Osteoblast (primary cell): ENCODE measurements around the gene UMODL1. TPM values are rescaled to one million over a fixed set of nuclear protein-coding genes. Genes with fewer than 3 reads are reported as not detected.
A peak's percentile ranks its signal among the peaks of the same experiment; 100 is the strongest.

Experiments
- DNase-seq: peaks from one replicate; pipeline ENCODE4 v3.0.0; 2011; ENCODE audit warnings: low spot score, mixed read lengths; ENCODE audit not compliant: insufficient read length; ENCODE audit errors: missing footprints
- H2AFZ ChIP-seq: 2 replicates; pipeline ENCODE4 v1.6.0; 2011; ENCODE audit warnings: mild to moderate bottlenecking, low read length
- H3K27ac ChIP-seq: 2 replicates; pipeline ENCODE4 v1.5.1; 2011; ENCODE audit warnings: mild to moderate bottlenecking, low read depth, low read length, moderate library complexity
- H3K27me3 ChIP-seq: 2 replicates; pipeline ENCODE4 v1.6.0; 2012; ENCODE audit warnings: mild to moderate bottlenecking, control low read depth, inconsistent platforms, low read length, moderate library complexity; ENCODE audit not compliant: insufficient read depth
- H3K36me3 ChIP-seq: 2 replicates; pipeline ENCODE4 v1.5.1; 2011; ENCODE audit warnings: mild to moderate bottlenecking, low read length, control low read depth, moderate library complexity; ENCODE audit not compliant: insufficient read depth
- H3K4me1 ChIP-seq: 2 replicates; pipeline ENCODE4 v1.5.1; 2011; ENCODE audit warnings: mild to moderate bottlenecking, low read length, control low read depth, moderate library complexity; ENCODE audit not compliant: insufficient read depth
- H3K4me2 ChIP-seq: 2 replicates; pipeline ENCODE4 v1.6.0; 2011; ENCODE audit warnings: mild to moderate bottlenecking, low read length; ENCODE audit not compliant: insufficient read depth
- H3K4me3 ChIP-seq: fragments of 200-600 bp; sonication (generic); 3 replicates; pipeline ENCODE4 v1.5.1; 2012; ENCODE audit warnings: mild to moderate bottlenecking, low read length, inconsistent platforms; ENCODE audit not compliant: insufficient read depth
- H3K79me2 ChIP-seq: 2 replicates; pipeline ENCODE4 v1.6.0; 2012; ENCODE audit warnings: mild to moderate bottlenecking, low read length, control low read depth, inconsistent platforms; ENCODE audit not compliant: insufficient read depth
- H3K9me3 ChIP-seq: 2 replicates; pipeline ENCODE4 v1.5.1; 2011; ENCODE audit warnings: low read depth, low read length, control low read depth
- H4K20me1 ChIP-seq: 2 replicates; pipeline ENCODE4 v1.6.0; 2012; ENCODE audit warnings: mild to moderate bottlenecking, low read length, control low read depth; ENCODE audit not compliant: insufficient read depth
- total RNA-seq: library from RNA; depleted of rRNA; stranded (reverse); fragments of >200 nt; gene quantifications from 2 replicates; pipeline ENCODE4 v1.2.3, GENCODE V29; 2012
- TF ChIP-seq, protein P1 (sequence below): IDR thresholded peaks from 2 replicates; pipeline ENCODE4 v1.5.1; 2011; ENCODE audit warnings: mild to moderate bottlenecking, low read depth, low read length, moderate library complexity; ENCODE audit errors: extremely low read depth

Gene UMODL1
- total RNA-seq, 1 donor, result not detected

DNA sequence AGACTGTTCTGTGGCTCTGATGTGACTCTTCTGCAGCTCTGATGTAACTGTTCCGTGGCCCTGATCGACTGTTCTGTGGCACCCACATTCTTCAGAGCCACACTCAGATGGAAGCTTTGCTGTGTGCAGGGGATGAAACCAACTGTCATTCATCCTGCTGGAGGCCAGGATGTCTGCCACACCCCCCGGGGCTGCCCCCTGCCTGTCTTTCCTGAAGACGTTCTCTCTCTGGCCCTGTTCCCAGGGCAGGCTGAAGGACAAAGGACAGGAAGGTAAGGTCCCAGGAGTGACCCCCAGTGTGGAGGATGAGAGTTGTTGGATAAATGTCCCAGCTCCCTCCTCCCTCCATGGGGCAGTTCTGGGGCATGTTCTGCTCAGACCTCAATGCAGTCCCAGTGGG is 29.4 kb upstream of the UMODL1 start:
- Histone ChIP-seq H3K9me3 (no peaks in the 10 kb centered on the region), H3K4me1 (peaks cover 28% of the 10 kb centered on the region), H3K79me2 (no peaks in the 10 kb centered on the region), H3K36me3 (no peaks in the 10 kb centered on the region), H4K20me1 (no peaks in the 10 kb centered on the region), H3K27ac (peak overlapping the region; percentile 99), H3K4me2 (no peak overlapping the region), H2AFZ (no peak overlapping the region), H3K4me3 (no peak overlapping the region), H3K27me3 (no peaks in the 10 kb centered on the region)
- DNase-seq, result no peak
- TF ChIP-seq, protein P1, sequence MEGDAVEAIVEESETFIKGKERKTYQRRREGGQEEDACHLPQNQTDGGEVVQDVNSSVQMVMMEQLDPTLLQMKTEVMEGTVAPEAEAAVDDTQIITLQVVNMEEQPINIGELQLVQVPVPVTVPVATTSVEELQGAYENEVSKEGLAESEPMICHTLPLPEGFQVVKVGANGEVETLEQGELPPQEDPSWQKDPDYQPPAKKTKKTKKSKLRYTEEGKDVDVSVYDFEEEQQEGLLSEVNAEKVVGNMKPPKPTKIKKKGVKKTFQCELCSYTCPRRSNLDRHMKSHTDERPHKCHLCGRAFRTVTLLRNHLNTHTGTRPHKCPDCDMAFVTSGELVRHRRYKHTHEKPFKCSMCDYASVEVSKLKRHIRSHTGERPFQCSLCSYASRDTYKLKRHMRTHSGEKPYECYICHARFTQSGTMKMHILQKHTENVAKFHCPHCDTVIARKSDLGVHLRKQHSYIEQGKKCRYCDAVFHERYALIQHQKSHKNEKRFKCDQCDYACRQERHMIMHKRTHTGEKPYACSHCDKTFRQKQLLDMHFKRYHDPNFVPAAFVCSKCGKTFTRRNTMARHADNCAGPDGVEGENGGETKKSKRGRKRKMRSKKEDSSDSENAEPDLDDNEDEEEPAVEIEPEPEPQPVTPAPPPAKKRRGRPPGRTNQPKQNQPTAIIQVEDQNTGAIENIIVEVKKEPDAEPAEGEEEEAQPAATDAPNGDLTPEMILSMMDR, result no peak

DNA sequence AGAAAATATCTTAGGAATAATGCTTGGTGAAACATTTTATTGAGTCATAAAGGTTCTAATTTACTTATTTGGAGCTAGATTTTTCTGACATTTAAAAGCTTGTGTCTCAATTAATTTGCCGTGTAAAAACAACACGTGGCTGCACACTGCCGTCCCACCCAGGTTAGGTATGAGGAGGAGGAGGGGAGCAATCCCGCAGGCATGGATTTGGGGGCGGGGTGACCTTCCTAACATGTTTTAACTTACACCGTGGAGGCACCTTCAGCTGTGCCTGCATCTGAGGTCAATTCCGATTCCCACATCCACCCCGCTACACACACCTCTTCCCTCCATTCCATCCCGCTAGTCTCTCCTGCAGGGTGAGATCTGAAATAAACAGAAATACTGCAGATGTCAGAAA is 28.5 kb upstream of the UMODL1 start:
- Histone ChIP-seq H2AFZ (no peak overlapping the region), H3K4me1 (peaks cover 35% of the 10 kb centered on the region), H3K36me3 (no peaks in the 10 kb centered on the region), H4K20me1 (no peaks in the 10 kb centered on the region), H3K4me2 (no peak overlapping the region), H3K27ac (no peak overlapping the region), H3K4me3 (no peak overlapping the region), H3K79me2 (no peaks in the 10 kb centered on the region), H3K9me3 (no peaks in the 10 kb centered on the region), H3K27me3 (no peaks in the 10 kb centered on the region)
- DNase-seq, result no peak
- TF ChIP-seq, protein P1, result no peak

DNA sequence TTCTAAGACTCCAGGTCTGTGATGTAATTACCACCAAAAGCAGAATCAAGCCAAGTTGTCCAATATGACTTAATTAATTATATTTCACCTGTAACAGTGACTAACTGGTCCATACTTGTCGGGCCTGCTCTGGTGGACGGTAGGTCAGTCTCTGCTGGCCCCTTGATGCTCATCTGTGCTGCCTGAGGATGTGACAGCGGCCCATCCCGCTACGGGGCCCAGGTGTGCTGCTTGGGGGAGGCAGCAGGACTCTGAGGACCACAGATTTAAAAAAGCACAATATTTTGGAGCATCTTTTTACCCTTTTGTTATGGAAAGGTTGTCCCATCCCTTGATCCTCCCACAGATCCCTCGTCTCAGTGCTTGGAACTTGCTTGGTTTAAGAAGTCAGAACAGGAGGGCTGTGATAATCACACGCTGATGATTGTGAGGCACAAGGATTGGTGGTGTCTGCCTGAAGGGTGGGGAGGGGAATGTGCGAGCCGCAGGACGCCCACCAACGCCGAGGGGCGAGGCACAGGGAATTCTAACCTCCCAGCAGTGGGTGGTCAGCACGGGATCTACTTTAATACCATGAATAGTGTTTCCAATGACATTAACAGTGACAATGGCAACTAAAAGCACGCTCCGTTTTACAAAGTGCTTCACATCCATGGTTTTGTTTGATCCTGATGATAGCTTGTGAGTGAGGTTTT is 27.8 kb upstream of the UMODL1 start:
- no peak overlapping the region for H2AFZ ChIP-seq
- no peaks in the 10 kb centered on the region for H3K36me3 ChIP-seq
- TF ChIP-seq, protein P1, result no peak
- DNase-seq, result peak; percentile 37
- H3K4me3 ChIP-seq, result no peak overlapping the region
- H3K4me1 ChIP-seq, result peaks cover 41% of the 10 kb centered on the region
- H3K9me3 ChIP-seq, result no peaks in the 10 kb centered on the region
- H3K27ac ChIP-seq, result no peak overlapping the region
- no peaks in the 10 kb centered on the region for H3K79me2 ChIP-seq
- H3K27me3 ChIP-seq, result no peaks in the 10 kb centered on the region
- no peaks in the 10 kb centered on the region for H4K20me1 ChIP-seq
- no peak overlapping the region for H3K4me2 ChIP-seq

DNA sequence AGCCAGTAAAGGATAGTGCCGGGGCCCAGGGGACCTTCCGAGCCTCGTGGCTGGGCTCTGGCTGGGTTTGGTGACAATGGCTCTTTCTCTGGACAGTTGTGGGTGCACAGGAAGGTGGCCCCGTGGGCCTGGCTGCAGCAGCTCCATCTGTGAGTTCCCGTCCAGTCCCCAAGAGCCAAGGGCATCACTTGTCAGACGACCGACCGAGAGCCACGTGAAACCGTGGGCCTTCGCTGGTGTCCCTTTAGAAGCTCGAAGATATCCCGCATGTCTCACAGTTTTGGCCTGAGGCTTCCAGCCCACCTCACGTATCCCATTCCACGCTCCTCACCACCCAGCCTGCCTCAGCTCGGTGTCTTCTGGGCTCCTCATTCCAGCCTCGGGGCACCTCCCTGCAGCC is 27.2 kb upstream of the UMODL1 start:
- Histone ChIP-seq H3K4me2 (no peak overlapping the region), H3K9me3 (no peaks in the 10 kb centered on the region), H3K4me3 (no peak overlapping the region), H4K20me1 (no peaks in the 10 kb centered on the region), H3K27me3 (no peaks in the 10 kb centered on the region), H3K79me2 (no peaks in the 10 kb centered on the region), H3K36me3 (no peaks in the 10 kb centered on the region), H2AFZ (no peak overlapping the region), H3K4me1 (peaks cover 47% of the 10 kb centered on the region), H3K27ac (no peak overlapping the region)
- DNase-seq, result no peak
- TF ChIP-seq, protein P1, result no peak
